HG03354 (cell line): ENCODE data around the gene BDH1.
"Not testable (repeated sequence)": the region's sequence is repeated elsewhere in the genome, so short reads cannot be mapped to it uniquely, and the experiment has no call there.

Source experiments
- ATAC-seq: cut with Tn5 transposase; IDR thresholded peaks from one replicate; pipeline ENCODE4 v1.9.1; 2021; ENCODE audit warnings: mild to moderate bottlenecking; ENCODE audit not compliant: unreplicated experiment, poor library complexity, severe bottlenecking

Gene BDH1

GRCh38 chr3:197494366-197495058, 61.3 kb downstream of the BDH1 start:
- no peak for ATAC-seq

- no peak for ATAC-seq
Measured at GRCh38 chr3:197493049-197493448, 62.7 kb downstream of the BDH1 start.

- ATAC-seq = no peak
Measured at GRCh38 chr3:197491923-197492664, 63.7 kb downstream of the BDH1 start.

- no peak for ATAC-seq
Measured at GRCh38 chr3:197491478-197491877, 64.3 kb downstream of the BDH1 start.

- ATAC-seq = no peak
Measured at GRCh38 chr3:197490098-197491058, 65.4 kb downstream of the BDH1 start.

- ATAC-seq = no peak
Measured at GRCh38 chr3:197487911-197488391, 67.8 kb downstream of the BDH1 start.

GRCh38 chr3:197486861-197487260, 68.9 kb downstream of the BDH1 start:
- ATAC-seq = no peak

GRCh38 chr3:197485143-197485542, 70.6 kb downstream of the BDH1 start:
- ATAC-seq = no peak

- ATAC-seq = no peak
Measured at GRCh38 chr3:197484204-197484901, 71.4 kb downstream of the BDH1 start.

GRCh38 chr3:197482001-197482400, 73.8 kb downstream of the BDH1 start:
- ATAC-seq = no peak

- ATAC-seq = no peak
Measured at GRCh38 chr3:197480320-197480719, 75.4 kb downstream of the BDH1 start.

GRCh38 chr3:197478746-197479668, 76.8 kb downstream of the BDH1 start:
- ATAC-seq = no peak

- not testable (repeated sequence) for ATAC-seq
Measured at GRCh38 chr3:197477816-197478215, 78.0 kb downstream of the BDH1 start.

- no peak for ATAC-seq
Measured at GRCh38 chr3:197475997-197476525, 79.7 kb downstream of the BDH1 start.

- no peak for ATAC-seq
Measured at GRCh38 chr3:197475514-197475913, 80.3 kb downstream of the BDH1 start.

GRCh38 chr3:197472151-197472550, 83.6 kb downstream of the BDH1 start:
- no peak for ATAC-seq

- ATAC-seq = no peak
Measured at GRCh38 chr3:197471221-197472010, 84.4 kb downstream of the BDH1 start.
